NCI-H1436 (cell line): ENCODE results near the gene CAPN12.
"Not testable (repeated sequence)": the region's sequence is repeated elsewhere in the genome, so short reads cannot be mapped to it uniquely, and the experiment has no call there.

Experiments
- DNase-seq: peaks from one replicate; lab custom pipeline; 2025; lab: John Stamatoyannopoulos, UW

Gene CAPN12

GRCh38 chr19:38770228-38770948 is 26.1 kb upstream of the CAPN12 start:
- DNase-seq = not testable (repeated sequence)

DNA sequence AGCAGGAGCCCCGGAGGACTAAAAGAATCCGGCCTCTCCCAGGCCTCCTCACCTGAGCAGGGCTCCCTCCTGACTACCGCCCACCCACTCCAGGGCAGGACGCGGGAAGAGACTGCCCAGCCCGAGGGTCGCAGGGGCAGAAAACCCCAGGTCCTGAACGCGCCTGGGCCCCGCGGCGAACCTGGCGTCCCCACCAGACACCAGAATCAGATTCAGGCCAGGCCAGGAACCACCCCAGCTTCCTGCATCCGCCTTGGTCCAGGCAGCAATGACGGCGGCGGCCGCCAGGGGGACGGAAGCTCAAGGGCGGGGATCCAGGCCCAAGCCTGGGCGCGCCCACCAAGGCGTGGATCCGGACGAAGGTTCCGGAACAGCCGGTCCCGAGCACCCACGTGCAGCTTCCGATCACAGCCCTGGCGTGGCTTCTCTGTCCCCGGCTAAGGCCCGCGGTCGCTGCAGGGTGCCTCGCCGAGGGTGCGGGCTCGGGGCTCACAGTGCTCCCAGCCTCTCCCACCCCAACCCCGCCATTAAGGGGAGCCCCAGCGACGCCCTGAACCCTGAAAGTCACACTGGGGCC is 25.4 kb upstream of the CAPN12 start:
- no peak for DNase-seq

DNA sequence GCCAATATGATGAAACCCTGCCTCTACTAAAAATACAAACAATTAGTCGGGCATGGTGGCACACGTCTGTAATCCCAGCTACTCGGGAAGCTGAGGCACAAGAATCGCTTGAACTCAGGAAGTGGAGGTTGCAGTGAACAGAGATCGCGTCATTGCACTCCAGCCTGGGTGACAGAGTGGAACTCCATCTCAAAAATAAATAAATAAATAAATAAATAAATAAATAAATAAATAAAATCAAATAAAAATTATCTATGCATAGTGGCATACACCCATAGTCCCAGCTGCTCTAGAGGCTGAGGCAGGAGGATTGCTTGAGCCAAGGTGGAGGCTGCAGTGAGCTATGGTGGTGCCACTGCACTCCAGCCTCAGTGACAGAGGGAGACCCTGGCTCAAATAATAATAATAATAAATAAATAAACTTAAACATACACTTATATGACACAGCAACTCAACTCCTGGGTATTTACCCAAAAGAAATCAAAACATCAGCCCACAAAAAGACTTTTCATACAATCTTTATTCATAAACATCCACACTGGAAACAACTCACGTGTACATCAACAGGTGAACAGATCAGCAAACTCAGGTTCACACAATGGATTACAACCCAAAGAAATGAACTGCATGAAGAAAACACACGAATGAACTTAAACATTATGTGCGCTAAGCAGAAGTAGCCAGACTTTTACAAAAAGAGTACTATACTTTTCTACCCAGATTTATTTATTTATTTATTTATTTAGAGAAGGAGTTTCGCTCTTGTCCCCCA is 22.2 kb upstream of the CAPN12 start:
- DNase-seq = no peak

DNA sequence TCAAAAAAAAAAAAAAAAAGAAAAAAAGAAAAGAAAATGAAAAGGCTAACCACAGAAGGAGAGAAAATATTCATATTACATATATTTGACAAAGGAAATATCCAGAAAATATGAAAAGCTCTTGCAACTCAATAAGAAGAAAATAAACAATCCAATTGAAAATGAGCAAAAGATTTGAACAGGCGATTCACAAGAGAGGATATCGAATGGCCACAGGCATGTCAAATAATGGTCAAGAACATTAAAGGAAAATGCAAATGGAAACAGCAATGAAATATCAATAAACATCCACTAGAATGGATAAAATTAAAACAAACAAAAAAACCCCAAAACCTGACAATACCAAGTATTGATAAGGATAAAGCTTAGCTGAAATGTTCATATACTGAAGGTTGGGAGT is 20.9 kb upstream of the CAPN12 start:
- DNase-seq = no peak

GRCh38 chr19:38763795-38764220 is 19.5 kb upstream of the CAPN12 start:
- no peak for DNase-seq

DNA sequence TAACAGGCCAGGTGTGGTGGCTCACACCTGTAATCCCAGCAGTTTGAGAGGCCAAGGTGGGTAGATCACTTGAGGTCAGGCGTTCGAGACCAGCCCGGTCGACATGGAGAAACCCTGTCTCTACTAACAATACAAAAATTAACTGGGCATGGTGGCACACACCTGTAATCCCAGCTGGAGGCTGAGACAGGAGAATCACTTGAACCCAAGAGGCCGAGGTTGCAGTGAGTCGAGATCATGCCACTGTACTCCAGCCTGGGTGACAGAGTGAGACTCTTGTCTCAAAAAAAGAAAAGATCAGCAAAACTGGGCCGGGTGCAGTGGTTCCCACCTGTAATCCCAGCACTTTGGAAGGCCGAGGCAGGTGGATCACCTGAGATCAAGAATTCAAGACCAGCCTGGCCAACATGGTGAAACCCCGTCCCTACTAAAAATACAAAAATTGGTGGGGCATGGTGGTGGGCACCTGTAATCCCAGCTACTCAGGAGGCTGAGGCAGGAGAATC is 17.7 kb upstream of the CAPN12 start:
- not testable (repeated sequence) for DNase-seq

DNA sequence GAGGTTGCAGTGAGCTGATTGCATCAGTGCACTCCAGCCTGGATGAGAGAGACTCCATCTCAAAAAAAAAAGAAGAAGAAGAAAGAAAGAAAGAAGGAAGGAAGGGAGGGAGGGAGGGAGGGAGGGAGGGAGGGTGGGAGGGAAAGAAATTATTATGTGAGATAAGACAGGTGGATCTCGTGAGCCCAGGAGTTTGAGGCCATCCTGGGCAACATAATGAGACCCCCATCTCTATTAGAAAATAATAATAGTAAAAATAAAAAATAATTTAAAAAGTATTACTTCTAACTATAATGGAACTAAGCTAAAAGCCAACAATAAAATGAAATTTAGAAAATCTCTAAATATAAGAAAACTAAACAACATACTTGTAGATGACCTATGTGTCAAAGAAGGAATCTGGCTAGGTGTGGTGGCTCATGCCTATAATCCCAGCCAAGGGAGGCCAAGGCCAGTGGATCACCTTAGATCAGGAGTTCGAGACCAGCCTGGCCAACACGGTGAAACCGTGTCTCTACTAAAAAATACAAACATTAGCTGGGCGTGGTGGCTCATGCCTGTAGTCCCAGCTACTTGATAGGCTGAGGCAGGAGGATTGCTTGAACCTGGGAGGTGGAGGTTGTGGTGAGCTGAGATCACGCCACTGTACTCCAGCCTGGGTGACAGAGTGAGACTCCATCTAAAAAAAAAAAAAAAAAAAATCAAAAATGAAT is 16.7 kb upstream of the CAPN12 start:
- not testable (repeated sequence) for DNase-seq

DNA sequence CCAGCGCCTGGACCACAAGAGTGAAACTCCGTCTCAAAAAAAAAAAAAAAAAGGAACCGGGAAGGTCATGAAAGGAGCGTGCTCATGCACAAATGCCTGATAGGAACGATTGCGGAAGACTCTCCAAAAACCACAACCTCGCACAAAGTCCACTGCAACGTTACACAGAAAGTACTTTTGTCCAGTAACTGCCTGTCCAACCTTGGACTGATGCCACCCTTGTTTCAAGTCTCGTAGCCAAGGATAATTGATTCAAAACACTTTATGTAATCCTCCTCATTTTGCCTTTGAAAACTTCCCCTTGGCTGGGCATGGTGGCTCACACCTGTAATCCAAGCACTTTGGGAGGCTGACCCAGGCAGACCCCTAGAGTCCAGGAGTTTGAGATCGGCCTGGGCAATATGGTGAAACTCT is 15.3 kb upstream of the CAPN12 start:
- no peak for DNase-seq

DNA sequence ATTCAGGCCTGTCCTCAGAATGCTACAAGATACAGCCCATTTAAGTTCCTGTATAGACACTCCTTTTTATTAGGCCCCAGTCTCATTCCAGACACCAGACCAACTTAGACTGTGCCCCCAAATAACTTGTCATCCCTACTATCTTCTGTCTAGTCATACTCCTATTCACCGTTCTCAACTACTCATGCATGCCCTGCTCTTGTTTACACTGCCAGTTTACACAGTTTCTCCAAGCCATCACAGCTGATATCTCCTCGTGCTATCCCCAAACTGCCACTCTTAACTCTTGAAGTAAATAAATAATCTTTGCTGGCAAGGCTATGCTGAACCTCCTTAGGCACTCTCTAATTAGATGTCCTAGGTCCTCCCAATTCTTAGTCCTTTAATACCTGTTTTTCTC is 9.9 kb upstream of the CAPN12 start:
- DNase-seq = not testable (repeated sequence)

- DNase-seq = not testable (repeated sequence)
Measured at GRCh38 chr19:38753783-38754182, 9.5 kb upstream of the CAPN12 start.

DNA sequence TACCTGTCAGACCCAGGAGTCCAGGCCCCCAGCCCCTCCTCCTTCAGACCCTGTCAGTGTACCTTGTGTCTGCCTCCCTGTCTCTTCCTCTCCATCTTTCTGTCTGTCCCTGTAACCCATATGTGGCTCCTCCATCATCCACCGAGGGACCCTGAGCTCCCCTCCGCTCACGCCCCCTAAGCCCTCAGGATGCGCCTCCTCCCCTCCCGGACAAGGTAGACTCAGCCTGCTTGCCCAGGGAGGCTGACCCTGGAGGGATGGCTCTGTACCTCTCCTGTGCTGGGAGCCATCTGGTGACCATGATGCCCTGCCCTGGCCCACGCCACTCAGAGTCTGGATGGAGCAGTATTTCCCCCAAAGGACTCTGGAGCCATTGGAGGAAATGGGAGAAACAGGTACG is 1.0 kb upstream of the CAPN12 start:
- no peak for DNase-seq

GRCh38 chr19:38744874-38745273 is 600 bp upstream of the CAPN12 start:
- no peak for DNase-seq

GRCh38 chr19:38743394-38744297 is 628 bp downstream of the CAPN12 start:
- DNase-seq = no peak

DNA sequence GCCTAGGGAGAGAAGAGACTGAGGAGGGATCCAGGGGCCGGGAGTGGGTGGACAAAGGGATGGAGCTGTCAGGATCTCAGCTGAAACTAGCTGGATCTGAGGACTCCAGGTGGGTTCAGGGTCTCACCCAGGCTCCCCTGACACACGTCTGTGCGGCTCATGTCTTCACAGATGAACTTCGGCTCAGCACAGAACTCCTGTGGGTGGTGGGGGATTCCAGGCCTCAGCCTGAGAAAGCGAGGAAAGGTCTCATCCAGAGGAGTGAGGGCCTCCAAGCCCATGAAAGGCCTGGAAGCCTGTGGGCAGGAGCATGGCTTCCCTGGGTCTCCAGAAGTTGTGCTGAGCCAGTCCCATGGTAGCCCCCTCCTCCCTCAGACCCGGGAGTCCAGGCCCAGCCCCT is 1.4 kb downstream of the CAPN12 start:
- no peak for DNase-seq

- no peak for DNase-seq
Measured at GRCh38 chr19:38742296-38742695, 2.0 kb downstream of the CAPN12 start.

GRCh38 chr19:38741670-38742069 is 2.6 kb downstream of the CAPN12 start:
- DNase-seq = no peak

DNA sequence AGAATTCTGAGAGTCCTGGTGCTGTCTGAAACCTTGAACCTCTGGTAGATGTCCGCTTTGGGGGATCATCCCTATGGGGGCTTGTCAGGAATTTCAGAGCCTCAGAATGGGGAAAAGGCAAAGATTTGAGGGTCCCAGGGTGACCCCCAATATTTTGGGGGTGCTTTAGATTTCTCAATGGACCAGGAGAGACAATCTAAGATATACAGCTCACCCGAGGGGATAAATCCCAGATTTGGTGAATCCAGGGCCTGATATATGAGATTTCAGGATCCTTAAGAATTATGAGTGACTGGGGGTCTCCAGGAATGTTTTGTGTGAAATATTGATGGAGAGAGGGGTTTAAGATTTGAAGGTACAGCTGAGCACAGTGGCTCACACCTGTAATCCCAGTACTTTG is 3.3 kb downstream of the CAPN12 start:
- no peak for DNase-seq

- no peak for DNase-seq
Measured at GRCh38 chr19:38740257-38740592, 4.0 kb downstream of the CAPN12 start.

DNA sequence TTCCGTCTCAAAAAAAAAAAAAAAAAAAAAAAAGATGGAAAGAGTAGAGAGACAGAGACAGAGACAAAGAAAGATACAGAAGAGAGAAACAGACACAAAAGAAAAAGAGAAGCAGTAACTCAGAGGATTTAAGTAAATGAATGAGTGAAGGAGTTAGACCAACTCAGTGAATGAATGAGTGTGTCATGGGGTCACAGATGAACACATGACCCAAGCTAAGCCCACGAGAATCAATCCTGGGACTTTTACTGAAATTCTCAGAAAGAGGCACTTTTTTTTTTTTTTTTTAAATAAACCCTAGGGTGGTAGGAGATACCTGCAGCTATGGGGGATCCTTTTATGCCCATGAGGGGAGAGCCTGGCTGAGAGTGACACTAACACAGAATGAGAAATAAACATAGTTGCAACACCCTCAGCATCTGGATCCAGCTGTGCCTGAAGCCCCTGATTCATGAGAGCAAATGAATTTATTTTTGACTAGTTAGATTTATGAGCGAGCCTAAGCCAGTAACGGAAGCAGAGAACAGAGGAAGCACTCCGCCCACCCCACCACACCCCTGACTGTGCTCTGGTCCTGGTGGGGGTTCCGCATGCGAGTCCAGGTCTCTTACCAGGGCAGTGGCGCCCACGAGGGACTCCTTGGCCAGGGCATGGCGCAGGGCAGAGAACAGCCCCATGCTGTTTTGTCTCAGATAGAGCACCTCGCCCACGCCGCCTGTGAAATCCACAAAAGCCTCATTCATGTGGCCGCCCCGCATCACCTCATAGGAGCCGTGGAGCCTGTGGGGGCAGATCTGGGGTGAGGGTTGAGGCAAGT is 4.6 kb downstream of the CAPN12 start:
- no peak for DNase-seq

DNA sequence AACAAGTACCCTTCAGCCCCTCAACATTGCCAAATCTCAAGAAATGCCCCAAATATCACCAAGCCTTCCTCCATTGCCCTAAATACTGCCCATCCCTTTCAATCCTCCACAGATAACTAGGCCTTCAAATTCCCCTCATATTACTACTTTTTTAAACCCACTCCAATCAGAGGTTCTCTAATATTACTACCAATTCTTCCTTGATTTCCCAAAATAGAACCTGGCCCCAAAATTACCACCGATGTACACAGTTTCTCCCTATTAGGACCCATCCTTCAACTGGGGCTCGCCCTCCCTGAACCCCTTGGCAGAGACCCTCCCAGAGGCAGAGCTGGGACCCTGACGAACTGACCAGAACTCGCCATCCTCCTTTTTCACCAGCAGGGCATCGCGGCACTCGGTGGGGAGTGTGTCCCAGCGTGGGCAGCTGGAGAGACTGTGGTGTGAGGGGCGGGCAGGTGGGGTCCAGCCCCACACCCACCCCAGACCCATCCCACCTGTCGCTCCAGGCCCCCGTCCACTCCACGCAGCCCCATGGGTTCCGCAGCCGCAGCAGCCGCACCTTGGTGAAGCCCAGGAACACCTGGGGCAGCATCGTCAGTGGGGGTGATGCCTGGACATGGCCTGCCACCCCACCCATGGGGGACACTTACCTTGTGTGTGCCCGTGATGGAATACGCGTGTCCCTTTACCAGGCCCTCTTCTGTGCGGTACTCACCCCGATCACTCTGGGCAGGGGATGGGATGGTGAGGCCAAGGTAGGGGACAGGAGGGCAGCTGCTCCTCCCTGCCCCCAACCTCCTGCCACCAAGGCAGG is 6.1 kb downstream of the CAPN12 start:
- no peak for DNase-seq
